HepG2 (cell line): ENCODE measurements around the gene MYADML2. TPM values are rescaled to one million over a fixed set of nuclear protein-coding genes. Genes with fewer than 3 reads are reported as not detected.
A peak's percentile ranks its signal among the peaks of the same experiment; 100 is the strongest.

Experiments used
- ARHGAP35 ChIP-seq: sonication (generic); formaldehyde crosslinking; IDR thresholded peaks from 2 replicates; pipeline ENCODE4 v1.9.0; 2022; ENCODE audit warnings: mild to moderate bottlenecking, inconsistent platforms, moderate library complexity, missing genetic modification reagents, borderline replicate concordance
- BRCA1 ChIP-seq: sonication (generic); formaldehyde crosslinking; IDR thresholded peaks from 2 replicates; pipeline ENCODE4 v1.4.0; 2020; ENCODE audit warnings: missing genetic modification reagents
- EED ChIP-seq: sonication (generic); formaldehyde crosslinking; IDR thresholded peaks from 2 replicates; pipeline ENCODE4 v1.5.0; 2020; ENCODE audit warnings: mild to moderate bottlenecking, missing genetic modification reagents
- FOSL2 ChIP-seq: sonication (generic); formaldehyde crosslinking; IDR thresholded peaks from 2 replicates; pipeline ENCODE4 v1.4.0; 2020; ENCODE audit warnings: missing genetic modification reagents
- KAT7 ChIP-seq: IDR thresholded peaks from 2 replicates; pipeline ENCODE4 v1.6.1; 2018; ENCODE audit warnings: borderline replicate concordance, missing compliant biosample characterization
- KDM1A ChIP-seq: IDR thresholded peaks from 2 replicates; pipeline ENCODE4 v1.6.1; 2016; ENCODE audit warnings: missing compliant biosample characterization
- NFYC ChIP-seq: IDR thresholded peaks from 2 replicates; pipeline ENCODE4 v1.6.1; 2016; ENCODE audit warnings: missing genetic modification reagents, missing compliant biosample characterization
- NR0B2 ChIP-seq: sonication (generic); formaldehyde crosslinking; IDR thresholded peaks from 2 replicates; pipeline ENCODE4 v1.4.0; 2020; ENCODE audit warnings: mild to moderate bottlenecking, missing genetic modification reagents
- SMAD3 ChIP-seq: sonication (generic); formaldehyde crosslinking; IDR thresholded peaks from 2 replicates; pipeline ENCODE4 v1.4.0; 2020; ENCODE audit warnings: missing genetic modification reagents
- STAT6 ChIP-seq: sonication (generic); formaldehyde crosslinking; IDR thresholded peaks from 2 replicates; pipeline ENCODE4 v1.4.0; 2020; ENCODE audit warnings: missing genetic modification reagents, mild to moderate bottlenecking, borderline replicate concordance
- ZBTB25 ChIP-seq: IDR thresholded peaks from 2 replicates; pipeline ENCODE4 v1.6.1; 2018; ENCODE audit warnings: missing genetic modification reagents
- ZBTB26 ChIP-seq: IDR thresholded peaks from 2 replicates; pipeline ENCODE4 v1.6.1; 2016; ENCODE audit warnings: missing compliant biosample characterization, missing genetic modification reagents, borderline replicate concordance
- ZC3H13 ChIP-seq: sonication (generic); formaldehyde crosslinking; IDR thresholded peaks from 2 replicates; pipeline ENCODE4 v1.8.1; 2023; ENCODE audit warnings: mild to moderate bottlenecking, missing genetic modification reagents, moderate library complexity
- ZHX2 ChIP-seq, 2 experiments: sonication (generic) in 1 of 2; formaldehyde crosslinking in 1 of 2; IDR thresholded peaks; 2 replicates each; pipeline versions ENCODE4 v1.6.1 to v1.9.0; 2014 to 2022; ENCODE audit warnings: antibody characterized with exemption in 1 of 2, borderline replicate concordance in 1 of 2, inconsistent platforms in 1 of 2, low read depth in 1 of 2, missing genetic modification reagents in 1 of 2
- ZNF569 ChIP-seq: sonication (generic); formaldehyde crosslinking; IDR thresholded peaks from 2 replicates; pipeline ENCODE4 v1.5.0; 2020; ENCODE audit warnings: mild to moderate bottlenecking, missing genetic modification reagents, moderate library complexity, borderline replicate concordance
- ZNF75D ChIP-seq: sonication (generic); formaldehyde crosslinking; IDR thresholded peaks from 2 replicates; pipeline ENCODE4 v1.8.1; 2023; ENCODE audit warnings: missing genetic modification reagents, mild to moderate bottlenecking, borderline replicate concordance
- ZNF781 ChIP-seq: sonication (generic); formaldehyde crosslinking; IDR thresholded peaks from 2 replicates; pipeline ENCODE4 v1.5.1; 2020; ENCODE audit warnings: borderline replicate concordance, mild to moderate bottlenecking, missing genetic modification reagents; ENCODE audit errors: not compliant biosample characterization
- polyA plus RNA-seq, 8 experiments: library from polyadenylated mRNA; depleted of rRNA in 3 of 8; stranded (reverse) in 7 of 8; unstranded in 1 of 8; fragments of >200 nt; fragmentation: Illumina TruSeq in 4 of 8; extraction: Trizol in 4 of 8; gene quantifications; 2 replicates each; pipeline versions ENCODE4 v1.2.1 to v1.2.3, GENCODE V29; 2011 to 2016; ENCODE audit warnings: low read depth in 4 of 8, missing spikeins in 1 of 8, mixed read lengths in 1 of 8; ENCODE audit not compliant: insufficient read depth in 1 of 8
- total RNA-seq, 5 experiments: library from RNA; depleted of rRNA; stranded (reverse); fragments of >200 nt; fragmentation: Illumina TruSeq; extraction: Trizol; gene quantifications; 2 replicates each; pipeline ENCODE4 v1.2.3, GENCODE V29; 2016; ENCODE audit warnings: low read depth in 1 of 5

MYADML2 gene
- total and polyA plus RNA-seq, 2 of the 13 experiments (the other 11 are each of a cell fraction or from before 2014, with no cell fraction given) = not detected

- TF ChIP-seq ZBTB25 (no peak), ZNF781 (no peak), NFYC (CRISPR knock-in tag) (no peak), KAT7 (CRISPR knock-in tag) (no peak), BRCA1 (no peak), ARHGAP35 (CRISPR knock-in tag) (no peak), NR0B2 (CRISPR knock-in tag) (no peak), STAT6 (no peak), KDM1A (CRISPR knock-in tag) (no peak), ZHX2 (IDR thresholded peaks at IDR 0.05; ENCODE audit: low read depth) (no peak; the same call in 1 of the 2 replicates), ZHX2 (CRISPR knock-in tag; IDR thresholded peaks at IDR 0.05; ENCODE audit: borderline replicate concordance) (no peak), SMAD3 (CRISPR knock-in tag) (no peak; the same call in 1 of the 2 replicates), ZNF75D (CRISPR knock-in tag) (no peak), ZC3H13 (CRISPR knock-in tag) (no peak; the same call in 1 of the 2 replicates), ZNF569 (CRISPR knock-in tag) (no peak), ZBTB26 (CRISPR knock-in tag) (no peak), FOSL2 (CRISPR knock-in tag) (no peak; the same call in 1 of the 2 replicates), EED (CRISPR knock-in tag) (0 out of 2 replicates have a peak, but pooled peaks have one; percentile 4)
Observed at GRCh38 chr17:81902023-81902652, 44.9 kb downstream of the MYADML2 start, which contains the start of gene NPB (continued).
